Activated T-helper 9 cell treated with anti-CD3 and anti-CD28 coated beads, Interleukin-2, amount 50 U/mL, for 16 hours (primary cell): ENCODE results near the gene C1orf53.

Experiments used
- DNase-seq: peaks from one replicate; pipeline ENCODE4 v3.0.0-alpha.2; 2020; ENCODE audit warnings: low read depth

Gene C1orf53

GRCh38 chr1:197908716-197909220 lies 6.3 kb downstream of the C1orf53 start:
- no peak for DNase-seq

DNA sequence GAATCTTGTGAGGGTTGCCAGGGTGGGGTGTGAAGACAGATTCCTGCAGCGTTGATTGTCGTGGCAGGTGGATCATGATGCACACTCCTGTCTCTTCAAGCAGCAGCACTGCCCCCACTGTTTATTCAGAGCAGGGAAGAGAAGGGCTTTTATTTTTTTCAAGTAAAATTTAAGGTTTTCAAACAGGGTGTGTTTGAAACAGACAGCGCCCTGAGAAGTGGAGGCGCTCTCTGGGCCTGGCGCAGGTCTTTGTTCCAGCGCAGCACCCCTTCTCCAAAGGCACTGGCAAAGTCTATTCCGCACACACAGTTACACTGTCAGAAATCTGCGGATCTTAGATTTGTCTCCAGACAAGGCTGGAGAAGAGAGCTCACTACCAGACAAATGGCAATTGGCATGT lies 7.0 kb downstream of the C1orf53 start:
- no peak for DNase-seq

DNA sequence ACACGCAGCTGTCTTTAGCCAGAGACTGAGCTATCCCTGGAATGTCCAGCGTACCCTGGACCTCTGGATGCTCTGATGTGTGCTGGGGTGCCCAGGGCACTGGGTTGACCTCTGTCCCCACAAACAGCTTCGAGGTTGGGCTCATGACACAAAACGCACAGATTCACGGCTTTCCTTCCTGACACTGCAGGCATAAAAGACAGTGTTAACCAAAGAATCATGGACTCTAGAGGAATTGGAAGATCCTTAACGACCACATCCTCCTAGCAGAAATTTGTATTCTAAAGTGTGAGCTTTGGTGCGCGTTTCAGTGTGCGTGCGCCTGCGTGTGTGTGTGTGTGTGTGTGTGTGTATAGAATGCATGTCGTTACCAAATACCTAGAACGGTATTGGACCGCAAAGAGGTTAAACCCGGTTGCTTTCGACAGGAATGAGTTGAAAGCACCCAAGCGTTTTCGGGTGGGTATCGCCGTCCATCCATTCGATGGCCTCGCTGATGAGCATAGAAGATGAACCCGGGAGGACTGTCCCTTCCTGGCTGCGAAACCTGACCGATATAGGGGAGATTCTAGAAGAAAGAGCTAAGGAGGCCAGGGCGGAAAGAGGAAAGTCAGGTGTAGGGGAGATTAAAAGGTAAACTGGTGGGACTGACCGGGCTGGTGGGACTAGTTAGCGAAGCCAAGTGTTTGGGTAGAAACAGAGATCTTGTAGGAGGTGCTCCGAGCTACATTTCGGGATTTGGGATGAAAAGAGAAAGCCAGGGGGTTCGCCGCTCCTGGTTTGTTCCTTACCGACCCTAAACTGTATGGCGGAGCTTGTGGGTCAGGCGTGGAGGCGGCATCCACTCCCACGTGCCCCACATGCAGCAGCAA lies 7.9 kb downstream of the C1orf53 start:
- DNase-seq: no peak

DNA sequence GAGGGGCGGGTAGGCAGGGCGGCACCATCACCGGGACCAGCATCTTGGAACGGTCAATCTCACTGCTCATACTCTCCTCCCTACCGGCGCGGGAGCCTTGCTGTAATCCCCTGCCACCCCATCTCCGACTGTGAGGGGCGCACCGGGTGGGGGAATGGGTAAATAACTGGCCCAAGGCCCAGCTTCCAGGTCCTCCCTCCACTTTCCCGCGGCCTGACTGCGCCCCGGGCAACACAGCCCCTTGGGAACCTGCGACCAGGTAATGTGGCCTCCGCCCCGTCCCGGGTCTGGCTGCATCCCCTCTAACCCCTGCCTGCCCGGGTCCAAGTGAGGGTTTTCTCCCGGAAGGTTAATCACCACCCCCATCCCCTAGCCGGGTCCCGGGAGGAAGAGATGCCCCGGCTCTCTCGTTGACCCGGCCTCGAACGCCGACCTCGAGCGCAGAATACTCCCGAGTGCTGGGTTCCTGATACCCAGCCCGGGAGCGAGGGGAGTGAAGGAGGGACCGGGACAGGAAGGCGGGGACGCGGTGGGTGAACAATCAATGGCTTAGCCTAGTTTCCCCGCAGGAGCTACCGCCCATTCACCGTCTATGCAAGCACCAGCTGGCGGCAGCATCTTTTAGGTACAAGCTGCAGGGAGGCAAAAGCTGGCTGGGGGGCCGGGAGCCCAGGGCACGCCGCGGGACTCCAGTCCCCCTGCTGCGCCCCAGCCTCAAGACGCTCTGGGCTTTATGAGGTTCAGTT lies 8.9 kb downstream of the C1orf53 start:
- DNase-seq: no peak

DNA sequence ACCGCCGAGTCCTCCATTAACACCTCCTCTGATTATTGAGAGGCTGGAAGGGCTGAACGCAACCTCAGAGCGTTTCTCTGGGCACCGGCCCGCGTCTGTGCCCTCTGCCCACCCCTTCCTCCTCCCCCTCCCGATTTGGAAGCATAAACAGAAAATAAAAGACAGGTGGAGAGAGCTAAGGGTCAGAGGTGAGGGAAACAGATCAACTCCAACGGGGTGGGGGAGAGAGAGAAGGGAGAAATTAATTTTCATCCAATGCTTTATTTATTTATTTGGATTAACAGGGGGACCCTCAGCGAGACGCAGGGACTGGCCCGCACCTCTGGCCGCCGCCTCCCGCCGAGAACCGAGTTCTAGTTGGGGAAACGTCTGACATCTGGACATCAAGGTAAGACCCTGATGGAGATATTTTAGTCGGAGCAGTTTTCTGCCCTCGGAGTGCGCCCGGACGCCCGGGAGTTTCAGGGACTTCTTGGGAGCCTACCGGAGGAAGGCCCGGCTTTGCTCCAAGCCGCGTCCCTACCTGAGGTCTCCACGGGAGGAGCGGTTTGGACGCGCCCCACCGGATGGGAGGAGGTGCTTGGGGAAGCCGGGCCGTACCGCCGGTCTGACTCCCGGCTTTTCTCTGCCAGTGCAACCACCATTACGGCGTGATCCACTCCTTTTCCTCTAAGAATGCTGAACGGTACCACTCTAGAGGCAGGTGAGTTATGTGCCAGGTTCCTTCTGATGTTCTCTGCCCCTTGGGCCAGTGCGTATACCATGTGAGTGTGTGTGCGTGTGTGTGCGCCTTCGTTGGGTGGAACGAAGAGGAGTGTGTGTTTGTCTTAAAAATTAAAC lies 9.6 kb downstream of the C1orf53 start:
- DNase-seq: no peak

- no peak for DNase-seq
Observed at GRCh38 chr1:197912739-197913494, 10.5 kb downstream of the C1orf53 start.

- no peak for DNase-seq
Observed at GRCh38 chr1:197913495-197914276, 11.3 kb downstream of the C1orf53 start.

DNA sequence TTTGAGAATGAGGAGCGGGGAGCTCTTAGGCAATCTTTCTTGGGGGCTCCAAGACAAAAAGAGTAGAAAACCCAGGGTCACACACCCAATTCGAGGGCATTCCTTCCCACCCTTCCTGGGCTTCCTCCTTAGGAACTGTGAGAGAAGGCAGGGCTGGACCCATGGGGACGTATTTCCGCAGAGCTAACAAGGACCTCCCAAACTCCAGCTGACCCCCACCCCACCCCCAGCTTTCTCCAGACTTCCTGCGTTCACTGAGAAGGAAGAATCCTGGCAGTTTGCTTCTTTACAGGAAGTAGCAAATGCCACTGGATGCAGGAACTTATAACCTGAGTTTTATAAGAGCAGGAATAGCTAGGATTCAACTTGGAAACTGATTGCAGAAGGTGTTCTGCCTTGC lies 12.1 kb downstream of the C1orf53 start:
- DNase-seq: no peak

GRCh38 chr1:197915260-197915861 lies 12.9 kb downstream of the C1orf53 start:
- no peak for DNase-seq

- no peak for DNase-seq
Observed at GRCh38 chr1:197915862-197916499, 13.6 kb downstream of the C1orf53 start.

GRCh38 chr1:197916500-197916983 lies 14.1 kb downstream of the C1orf53 start:
- DNase-seq: no peak

- no peak for DNase-seq
Observed at GRCh38 chr1:197917805-197918651, 15.6 kb downstream of the C1orf53 start.

DNA sequence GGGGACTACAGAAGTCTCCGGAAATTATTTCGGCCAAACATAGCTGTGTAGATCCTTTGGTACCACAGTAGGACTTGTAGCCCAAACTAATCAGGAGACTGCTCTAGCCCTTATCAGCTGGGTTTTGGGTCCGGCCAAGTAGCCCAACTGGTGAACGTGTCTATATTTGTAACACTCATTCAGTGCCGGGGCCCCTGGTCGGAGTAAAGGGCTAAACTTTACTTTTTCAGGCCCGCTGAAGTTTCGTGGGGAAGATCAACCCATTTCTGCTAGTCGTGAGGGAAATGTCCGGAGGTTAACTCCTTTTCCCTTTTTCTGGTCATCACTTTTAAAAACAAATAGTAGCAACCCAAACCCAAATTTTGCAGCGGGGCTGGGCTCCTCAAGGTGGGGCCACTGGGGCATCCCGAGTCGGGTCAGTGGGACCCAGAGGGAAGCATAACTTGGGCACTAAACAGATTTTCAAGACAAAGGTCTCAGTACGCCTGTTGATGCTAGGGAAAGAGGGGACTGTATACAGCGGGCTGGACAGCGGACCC lies 16.4 kb downstream of the C1orf53 start:
- DNase-seq: no peak

DNA sequence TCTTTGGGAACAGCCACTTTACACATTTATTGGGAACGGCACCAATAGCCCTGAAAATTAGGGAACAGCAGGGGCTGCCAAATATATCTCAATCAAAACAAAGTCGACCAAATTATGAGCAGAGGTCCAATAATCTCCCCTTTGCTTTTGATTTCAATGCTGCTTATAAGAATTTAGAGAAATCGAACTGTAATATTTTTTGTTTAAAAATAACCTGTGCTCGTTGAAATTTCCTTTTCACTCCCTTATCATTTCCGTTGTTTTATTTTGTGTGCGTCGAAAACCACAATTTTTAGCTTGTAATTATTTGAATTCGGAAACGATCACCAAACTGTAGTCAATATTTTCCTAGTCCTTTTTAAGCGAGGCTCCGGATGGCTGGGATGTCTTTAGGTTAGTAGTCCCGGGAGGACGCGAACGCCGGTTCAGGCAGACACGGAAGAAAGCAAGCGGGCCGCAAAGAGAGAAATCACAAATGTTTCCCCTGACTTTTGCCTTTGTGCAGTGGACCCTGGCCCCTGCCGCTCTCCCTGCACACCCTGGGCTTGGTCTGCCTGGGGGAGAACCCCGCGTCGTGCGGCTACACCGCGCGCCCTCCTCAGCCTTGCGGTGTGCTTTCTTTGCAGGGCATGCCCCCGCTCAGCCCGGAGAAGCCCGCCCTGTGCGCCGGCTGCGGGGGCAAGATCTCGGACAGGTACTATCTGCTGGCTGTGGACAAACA lies 17.1 kb downstream of the C1orf53 start:
- DNase-seq: no peak

DNA sequence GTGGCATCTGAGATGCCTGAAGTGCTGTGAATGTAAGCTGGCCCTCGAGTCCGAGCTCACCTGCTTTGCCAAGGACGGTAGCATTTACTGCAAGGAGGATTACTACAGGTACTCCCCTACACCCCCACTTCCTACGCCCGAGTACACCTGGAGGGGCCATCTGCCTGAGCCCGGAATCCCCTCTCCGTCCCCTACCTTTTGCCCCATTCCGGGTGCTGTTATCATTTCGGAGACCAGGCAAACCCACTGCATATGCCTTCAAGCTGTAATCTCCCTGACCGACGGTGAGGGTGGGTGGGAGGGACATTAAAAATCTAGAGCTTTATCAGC lies 17.6 kb downstream of the C1orf53 start:
- DNase-seq: no peak

- no peak for DNase-seq
Observed at GRCh38 chr1:197920414-197921117, 18.1 kb downstream of the C1orf53 start.
